ENCODE data around the gene SLC5A6. TPM values are rescaled to one million over a fixed set of nuclear protein-coding genes. Genes with fewer than 3 reads are reported as not detected.

SLC5A6 gene
- total and polyA plus RNA-seq, 2 of the 4 experiments (the other 2 are of a cell fraction): 28.8 to 34.2 TPM

DNA sequence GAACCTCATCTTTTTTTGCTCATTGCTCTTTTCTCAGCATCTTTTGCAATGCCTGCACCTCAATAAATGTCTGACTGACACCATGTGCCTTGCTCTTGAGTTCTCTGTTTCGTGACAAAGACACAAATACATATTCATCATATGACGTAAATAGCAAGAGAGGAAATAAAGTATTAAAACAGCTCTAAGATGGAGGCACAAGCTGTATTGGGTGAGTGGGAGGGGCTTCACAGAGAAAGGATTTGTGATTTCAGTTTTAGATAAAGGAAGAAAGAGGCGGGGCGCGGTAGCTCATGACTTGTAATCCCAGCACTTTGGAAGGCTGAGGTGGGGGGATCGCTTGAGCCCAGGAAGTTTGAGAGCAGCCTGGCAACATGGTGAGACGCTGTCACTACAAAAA lies 8.0 kb upstream of the SLC5A6 start:
- no peak overlapping the region for H3K4ac ChIP-seq (ENCODE audit: low read depth, low read length)
- H3K4me2 ChIP-seq (ENCODE audit: low read depth, low read length): no peak overlapping the region
- H3K9ac ChIP-seq (ENCODE audit: low read depth, low read length): no peak overlapping the region
- H3K27me3 ChIP-seq (ENCODE audit: control insufficient read depth, insufficient read depth, low read length): no peaks in the 10 kb centered on the region
- no peak overlapping the region for H2AK5ac ChIP-seq (ENCODE audit: low read depth, low read length)
- H2BK15ac ChIP-seq (ENCODE audit: low read depth, low read length): no peak overlapping the region
- H3K9me3 ChIP-seq (ENCODE audit: control insufficient read depth, insufficient read depth, low read length): no peaks in the 10 kb centered on the region
- ATAC-seq (ENCODE audit: low read depth): no peak
- H2BK20ac ChIP-seq (ENCODE audit: low read depth, low read length): no peak overlapping the region
- no peak overlapping the region for H2BK5ac ChIP-seq (ENCODE audit: low read depth, low read length, poor library complexity, severe bottlenecking)
- H2AK9ac ChIP-seq (replicated peaks; ENCODE audit: low read depth, low read length, poor library complexity): no peak overlapping the region
- no peak for DNase-seq
- no peak overlapping the region for H3K18ac ChIP-seq (ENCODE audit: low read depth, low read length)
- CTCF ChIA-PET: no interaction called here
- WGBS, 2 experiments (ENCODE audit: extremely low coverage in 2 of 2, insufficient read length in 1 of 2): no CpG with 5 or more reads among the region's 7 CpGs
- H3K79me1 ChIP-seq (ENCODE audit: low read depth in 1 of 2, low read length in 2 of 2): peaks cover 21 to 42% of the 10 kb centered on the region in 2 experiments
- no peak overlapping the region for H4K8ac ChIP-seq (ENCODE audit: low read depth in 2 of 2, low read length in 2 of 2)
- no peak overlapping the region for H3K14ac ChIP-seq (replicated peaks; ENCODE audit: low read depth, low read length)
- BruUV-seq (replicated peaks): no TSS peak
- peaks cover 7% of the 10 kb centered on the region for H3K9me1 ChIP-seq (ENCODE audit: insufficient read depth, low read length)
- POLR2A ChIA-PET (ENCODE audit: unreplicated experiment): no interaction called here
- no peak overlapping the region for H3K23ac ChIP-seq (ENCODE audit: low read depth, low read length)
- H2AFZ ChIP-seq (replicated peaks; ENCODE audit: low read length, poor library complexity): no peak overlapping the region
- no peak overlapping the region for H4K91ac ChIP-seq (ENCODE audit: insufficient read depth, low read depth, low read length)
- no peak for TF ChIP-seq RFX5 (IDR thresholded peaks at IDR 0.05; ENCODE audit: low read depth, low read length)
- TF ChIP-seq, protein P1, sequence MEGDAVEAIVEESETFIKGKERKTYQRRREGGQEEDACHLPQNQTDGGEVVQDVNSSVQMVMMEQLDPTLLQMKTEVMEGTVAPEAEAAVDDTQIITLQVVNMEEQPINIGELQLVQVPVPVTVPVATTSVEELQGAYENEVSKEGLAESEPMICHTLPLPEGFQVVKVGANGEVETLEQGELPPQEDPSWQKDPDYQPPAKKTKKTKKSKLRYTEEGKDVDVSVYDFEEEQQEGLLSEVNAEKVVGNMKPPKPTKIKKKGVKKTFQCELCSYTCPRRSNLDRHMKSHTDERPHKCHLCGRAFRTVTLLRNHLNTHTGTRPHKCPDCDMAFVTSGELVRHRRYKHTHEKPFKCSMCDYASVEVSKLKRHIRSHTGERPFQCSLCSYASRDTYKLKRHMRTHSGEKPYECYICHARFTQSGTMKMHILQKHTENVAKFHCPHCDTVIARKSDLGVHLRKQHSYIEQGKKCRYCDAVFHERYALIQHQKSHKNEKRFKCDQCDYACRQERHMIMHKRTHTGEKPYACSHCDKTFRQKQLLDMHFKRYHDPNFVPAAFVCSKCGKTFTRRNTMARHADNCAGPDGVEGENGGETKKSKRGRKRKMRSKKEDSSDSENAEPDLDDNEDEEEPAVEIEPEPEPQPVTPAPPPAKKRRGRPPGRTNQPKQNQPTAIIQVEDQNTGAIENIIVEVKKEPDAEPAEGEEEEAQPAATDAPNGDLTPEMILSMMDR (conservative IDR thresholded peaks at IDR 0.05; ENCODE audit: low read depth, low read length): no peak
- TF ChIP-seq RCOR1 (IDR thresholded peaks at IDR 0.05; ENCODE audit: insufficient replicate concordance, low read length): no peak
- no peak for TF ChIP-seq MXI1 (IDR thresholded peaks at IDR 0.05; ENCODE audit: borderline replicate concordance, low read depth, low read length)
- no peak for TF ChIP-seq MAFK (IDR thresholded peaks at IDR 0.05; ENCODE audit: low read depth, low read length)
- no peak for TF ChIP-seq BHLHE40 (IDR thresholded peaks at IDR 0.05; ENCODE audit: low read depth, low read length)
- no peak for TF ChIP-seq CEBPB (IDR thresholded peaks at IDR 0.05; ENCODE audit: low read depth, low read length)
- TF ChIP-seq USF2 (IDR thresholded peaks at IDR 0.05; ENCODE audit: low read depth, low read length): no peak
- no peak for TF ChIP-seq NFE2L2 (IDR thresholded peaks at IDR 0.05; ENCODE audit: low read depth, low read length)
- TF ChIP-seq, protein P2, sequence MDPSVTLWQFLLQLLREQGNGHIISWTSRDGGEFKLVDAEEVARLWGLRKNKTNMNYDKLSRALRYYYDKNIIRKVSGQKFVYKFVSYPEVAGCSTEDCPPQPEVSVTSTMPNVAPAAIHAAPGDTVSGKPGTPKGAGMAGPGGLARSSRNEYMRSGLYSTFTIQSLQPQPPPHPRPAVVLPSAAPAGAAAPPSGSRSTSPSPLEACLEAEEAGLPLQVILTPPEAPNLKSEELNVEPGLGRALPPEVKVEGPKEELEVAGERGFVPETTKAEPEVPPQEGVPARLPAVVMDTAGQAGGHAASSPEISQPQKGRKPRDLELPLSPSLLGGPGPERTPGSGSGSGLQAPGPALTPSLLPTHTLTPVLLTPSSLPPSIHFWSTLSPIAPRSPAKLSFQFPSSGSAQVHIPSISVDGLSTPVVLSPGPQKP (IDR thresholded peaks at IDR 0.05; ENCODE audit: borderline replicate concordance, low read depth, low read length): no peak
- in situ Hi-C loops (cut with MboI; ENCODE audit: low sequenced_read_pairs): no loop called here
- intact Hi-C loops (cut with micrococcal nuclease): no loop called here
- H3K4me3 ChIP-seq (ENCODE audit: insufficient read depth, low read depth, low read length): no peak overlapping the region
- no peak overlapping the region for H3K56ac ChIP-seq (ENCODE audit: extremely low read depth, insufficient read depth, low read length)
- H2BK120ac ChIP-seq (ENCODE audit: low read depth, low read length): no peak overlapping the region
- no peak overlapping the region for H4K5ac ChIP-seq (ENCODE audit: low read depth, low read length)
- H3K36me3 ChIP-seq (ENCODE audit: control insufficient read depth, insufficient read depth, low read length): peaks cover 38% of the 10 kb centered on the region
- H3K4me1 ChIP-seq (ENCODE audit: control insufficient read depth, insufficient read depth, low read length): peaks cover 4% of the 10 kb centered on the region
- dilution Hi-C loops (cut with HindIII; ENCODE audit: low sequenced_read_pairs, unreplicated experiment): no loop called here
- H4K20me1 ChIP-seq (ENCODE audit: insufficient read depth, low read length): no peaks in the 10 kb centered on the region
- H3K27ac ChIP-seq (ENCODE audit: insufficient read depth, low read length): no peak overlapping the region

All from IMR-90 (cell line).